ENCODE data around the gene HNRNPA1. TPM values are rescaled to one million over a fixed set of nuclear protein-coding genes. Genes with fewer than 3 reads are reported as not detected.

The HNRNPA1 gene
- polyA plus RNA-seq, 4 donors: 408 to 2,228 (median 1,197) TPM

GRCh38 chr12:54296393-54297099, 16.0 kb downstream of the HNRNPA1 start:
- Histone ChIP-seq H3K27ac (ENCODE audit: low read depth in 1 of 3, low read length in 2 of 3) (no peak overlapping the region), H3K4me3 (ENCODE audit: low read depth in 1 of 3, low read length in 3 of 3) (no peak overlapping the region), H3K27me3 (ENCODE audit: control insufficient read depth in 3 of 3, insufficient read depth in 3 of 3, low read length in 3 of 3) (peaks cover 0 to 12% (median 8%) of the 10 kb centered on the region in 3 donors), H3K9me3 (ENCODE audit: control insufficient read depth in 2 of 2, insufficient read depth in 1 of 2, low read depth in 1 of 2, low read length in 1 of 2) (no peaks in the 10 kb centered on the region), H3K36me3 (ENCODE audit: control insufficient read depth in 3 of 3, insufficient read depth in 2 of 3, low read depth in 1 of 3, low read length in 3 of 3) (peaks cover 0 to 4% (median 0%) of the 10 kb centered on the region in 3 donors), H3K4me1 (ENCODE audit: control insufficient read depth in 3 of 3, insufficient read depth in 2 of 3, low read depth in 1 of 3, low read length in 2 of 3) (peaks cover 0 to 28% (median 0%) of the 10 kb centered on the region in 3 donors)
- DNase-seq: no peak
- WGBS, 3 donors: 79 to 94% (median 81%) methylated on average over 5 of the region's 5 CpGs
- FAIRE-seq: no peak

GRCh38 chr12:54298904-54299303, 18.4 kb downstream of the HNRNPA1 start:
- H3K9me3 ChIP-seq (ENCODE audit: control insufficient read depth in 2 of 2, insufficient read depth in 1 of 2, low read depth in 1 of 2, low read length in 1 of 2): no peaks in the 10 kb centered on the region
- no peak overlapping the region for H3K4me3 ChIP-seq (ENCODE audit: low read depth in 1 of 3, low read length in 3 of 3)
- no peak overlapping the region for H3K27ac ChIP-seq (ENCODE audit: low read depth in 1 of 3, low read length in 2 of 3)
- 88 to 92% (median 90%) methylated on average over 5 of the region's 5 CpGs for WGBS, 3 donors
- FAIRE-seq (no peak), DNase-seq (no peak)
- peaks cover 0 to 30% (median under 1%) of the 10 kb centered on the region in 3 donors for H3K4me1 ChIP-seq (ENCODE audit: control insufficient read depth in 3 of 3, insufficient read depth in 2 of 3, low read depth in 1 of 3, low read length in 2 of 3)
- H3K36me3 ChIP-seq (ENCODE audit: control insufficient read depth in 3 of 3, insufficient read depth in 2 of 3, low read depth in 1 of 3, low read length in 3 of 3): no peaks in the 10 kb centered on the region
- peaks cover 0 to 12% (median 12%) of the 10 kb centered on the region in 3 donors for H3K27me3 ChIP-seq (ENCODE audit: control insufficient read depth in 3 of 3, insufficient read depth in 3 of 3, low read length in 3 of 3)

- Histone ChIP-seq H3K9me3 (ENCODE audit: control insufficient read depth in 2 of 2, insufficient read depth in 1 of 2, low read depth in 1 of 2, low read length in 1 of 2) (no peaks in the 10 kb centered on the region), H3K36me3 (ENCODE audit: control insufficient read depth in 3 of 3, insufficient read depth in 2 of 3, low read depth in 1 of 3, low read length in 3 of 3) (no peaks in the 10 kb centered on the region), H3K27me3 (ENCODE audit: control insufficient read depth in 3 of 3, insufficient read depth in 3 of 3, low read length in 3 of 3) (peaks cover 0 to 16% (median 12%) of the 10 kb centered on the region in 3 donors), H3K27ac (ENCODE audit: low read depth in 1 of 3, low read length in 2 of 3) (no peak overlapping the region), H3K4me3 (ENCODE audit: low read depth in 1 of 3, low read length in 3 of 3) (no peak overlapping the region), H3K4me1 (ENCODE audit: control insufficient read depth in 3 of 3, insufficient read depth in 2 of 3, low read depth in 1 of 3, low read length in 2 of 3) (peaks cover 0 to 30% (median 7%) of the 10 kb centered on the region in 3 donors)
- FAIRE-seq (no peak), DNase-seq (no peak)
- WGBS, 3 donors: 64 to 85% (median 65%) methylated on average over 8 of the region's 8 CpGs
Observed at GRCh38 chr12:54299515-54300224, 19.1 kb downstream of the HNRNPA1 start.

GRCh38 chr12:54300225-54300731, 19.8 kb downstream of the HNRNPA1 start:
- DNase-seq (no peak), FAIRE-seq (no peak)
- WGBS, 3 donors: 32 to 56% (median 37%) methylated on average over 3 of the region's 3 CpGs
- Histone ChIP-seq H3K4me1 (ENCODE audit: control insufficient read depth in 3 of 3, insufficient read depth in 2 of 3, low read depth in 1 of 3, low read length in 2 of 3) (peaks cover 0 to 30% (median 7%) of the 10 kb centered on the region in 3 donors), H3K27me3 (ENCODE audit: control insufficient read depth in 3 of 3, insufficient read depth in 3 of 3, low read length in 3 of 3) (peaks cover 0 to 16% (median 12%) of the 10 kb centered on the region in 3 donors), H3K9me3 (ENCODE audit: control insufficient read depth in 2 of 2, insufficient read depth in 1 of 2, low read depth in 1 of 2, low read length in 1 of 2) (no peaks in the 10 kb centered on the region), H3K4me3 (ENCODE audit: low read depth in 1 of 3, low read length in 3 of 3) (no peak overlapping the region), H3K36me3 (ENCODE audit: control insufficient read depth in 3 of 3, insufficient read depth in 2 of 3, low read depth in 1 of 3, low read length in 3 of 3) (no peaks in the 10 kb centered on the region), H3K27ac (ENCODE audit: low read depth in 1 of 3, low read length in 2 of 3) (no peak overlapping the region)

- peaks cover 0 to 16% (median 12%) of the 10 kb centered on the region in 3 donors for H3K27me3 ChIP-seq (ENCODE audit: control insufficient read depth in 3 of 3, insufficient read depth in 3 of 3, low read length in 3 of 3)
- H3K9me3 ChIP-seq (ENCODE audit: control insufficient read depth in 2 of 2, insufficient read depth in 1 of 2, low read depth in 1 of 2, low read length in 1 of 2): no peaks in the 10 kb centered on the region
- H3K27ac ChIP-seq (ENCODE audit: low read depth in 1 of 3, low read length in 2 of 3): no peak within 1 kb of the TSS
- DNase-seq (peak; percentile 37 to 60), FAIRE-seq (no peak)
- WGBS, 3 donors: 2 to 5% (median 4%) methylated on average over 26 of the region's 26 CpGs
- peak within 1 kb of the TSS in 1 of 3 donors; percentile 8 for H3K4me3 ChIP-seq (ENCODE audit: low read depth in 1 of 3, low read length in 3 of 3)
- H3K4me1 ChIP-seq (ENCODE audit: control insufficient read depth in 3 of 3, insufficient read depth in 2 of 3, low read depth in 1 of 3, low read length in 2 of 3): peaks cover 0 to 28% (median 7%) of the 10 kb centered on the region in 3 donors
- H3K36me3 ChIP-seq (ENCODE audit: control insufficient read depth in 3 of 3, insufficient read depth in 2 of 3, low read depth in 1 of 3, low read length in 3 of 3): no peaks in the 10 kb centered on the region
Observed at GRCh38 chr12:54300732-54301427, 20.4 kb downstream of the HNRNPA1 start, which contains the start of gene NFE2. Gene NFE2, minus strand, starts transcription at chr12:54301015. Its CDS starts 5,767 bp downstream, at chr12:54295248.

GRCh38 chr12:54301428-54302048, 21.0 kb downstream of the HNRNPA1 start:
- H3K4me3 ChIP-seq (ENCODE audit: low read depth in 1 of 3, low read length in 3 of 3): no peak overlapping the region
- H3K27ac ChIP-seq (ENCODE audit: low read depth in 1 of 3, low read length in 2 of 3): no peak overlapping the region
- H3K4me1 ChIP-seq (ENCODE audit: control insufficient read depth in 3 of 3, insufficient read depth in 2 of 3, low read depth in 1 of 3, low read length in 2 of 3): peaks cover 0 to 21% (median 7%) of the 10 kb centered on the region in 3 donors
- FAIRE-seq: no peak
- no peak for DNase-seq
- 19 to 58% (median 53%) methylated on average over 1 of the region's 1 CpG for WGBS, 3 donors
- no peaks in the 10 kb centered on the region for H3K9me3 ChIP-seq (ENCODE audit: control insufficient read depth in 2 of 2, insufficient read depth in 1 of 2, low read depth in 1 of 2, low read length in 1 of 2)
- H3K27me3 ChIP-seq (ENCODE audit: control insufficient read depth in 3 of 3, insufficient read depth in 3 of 3, low read length in 3 of 3): peaks cover 0 to 16% (median 12%) of the 10 kb centered on the region in 3 donors
- H3K36me3 ChIP-seq (ENCODE audit: control insufficient read depth in 3 of 3, insufficient read depth in 2 of 3, low read depth in 1 of 3, low read length in 3 of 3): no peaks in the 10 kb centered on the region

DNA sequence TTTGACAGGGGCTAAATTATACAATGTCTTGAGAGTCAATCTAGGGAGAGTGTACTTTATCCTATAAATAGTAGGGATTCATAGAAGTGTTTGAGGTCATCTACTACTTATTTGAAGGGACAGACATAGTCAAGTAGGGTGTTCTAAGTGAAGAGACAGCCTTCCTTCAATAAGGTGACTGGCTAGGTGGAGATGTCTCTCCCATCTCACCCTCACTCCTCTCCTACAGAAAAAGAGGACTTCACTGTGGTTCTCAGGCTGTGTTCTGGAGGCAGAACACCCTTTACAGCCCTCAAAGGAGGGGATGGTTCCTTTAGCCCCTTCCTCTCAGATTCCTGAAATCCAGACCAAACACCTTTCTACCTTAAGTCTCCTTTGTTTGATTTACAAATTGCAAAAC, 23.1 kb downstream of the HNRNPA1 start:
- Histone ChIP-seq H3K4me1 (ENCODE audit: control insufficient read depth in 3 of 3, insufficient read depth in 2 of 3, low read depth in 1 of 3, low read length in 2 of 3) (peaks cover 0 to 26% (median 7%) of the 10 kb centered on the region in 3 donors), H3K27me3 (ENCODE audit: control insufficient read depth in 3 of 3, insufficient read depth in 3 of 3, low read length in 3 of 3) (peaks cover 0 to 16% (median 12%) of the 10 kb centered on the region in 3 donors), H3K9me3 (ENCODE audit: control insufficient read depth in 2 of 2, insufficient read depth in 1 of 2, low read depth in 1 of 2, low read length in 1 of 2) (no peaks in the 10 kb centered on the region), H3K4me3 (ENCODE audit: low read depth in 1 of 3, low read length in 3 of 3) (no peak overlapping the region), H3K36me3 (ENCODE audit: control insufficient read depth in 3 of 3, insufficient read depth in 2 of 3, low read depth in 1 of 3, low read length in 3 of 3) (no peaks in the 10 kb centered on the region), H3K27ac (ENCODE audit: low read depth in 1 of 3, low read length in 2 of 3) (no peak overlapping the region)
- FAIRE-seq (no peak), DNase-seq (no peak)

All from small intestine (tissue), 7 donors.